GM12878 (cell line): Measurements from ENCODE around the gene FBF1. TPM values are rescaled to one million over a fixed set of nuclear protein-coding genes. Genes with fewer than 3 reads are reported as not detected.

ENCODE experiments used
- ATAC-seq: fragments of 200-7000 bp; cut with Tn5 transposase; 3 replicates; pipeline ENCODE4 v1.9.1; 2020; ENCODE audit warnings: mild to moderate bottlenecking, moderate library complexity
- BruUV-seq: library from RNA; stranded (reverse); fragments of 400-500 nt; replicated peaks from 2 replicates; lab custom pipeline; 2021; lab: Mats Ljungman, UMichigan
- CTCF ChIA-PET: fragments of 300-600 bp; sonication (Branson Sonifier 250); formaldehyde crosslinking; extraction: SDS; loops from one replicate; lab custom pipeline; 2021; ENCODE audit warnings: inconsistent platforms; lab: Yijun Ruan, JAX
- POLR2A ChIA-PET: fragments of 350-600 bp; formaldehyde crosslinking; extraction: SDS; loops from one replicate; lab custom pipeline; 2021; ENCODE audit warnings: inconsistent platforms; lab: Charles Lee
- RAD21 ChIA-PET: fragments of 300-600 bp; sonication (Branson Sonifier 250); formaldehyde crosslinking; loops from one replicate; lab custom pipeline; 2023; ENCODE audit warnings: antibody characterized with exemption; ENCODE audit not compliant: unreplicated experiment; lab: Charles Lee
- SMC1A ChIA-PET: fragments of 300-600 bp; sonication (Branson Sonifier 250); formaldehyde crosslinking; loops from one replicate; lab custom pipeline; 2023; ENCODE audit not compliant: unreplicated experiment, uncharacterized antibody; lab: Charles Lee
- DNase-seq: peaks from one replicate; pipeline ENCODE4 v3.0.0-alpha.2; 2011; ENCODE audit warnings: low read depth, low spot score
- FAIRE-seq: peaks from 3 replicates; lab custom pipeline; 2011; peaks lifted over from hg19 to GRCh38; lab: Jason Lieb, UNC
- H2AFZ ChIP-seq: 2 replicates; pipeline ENCODE4 v1.6.0; 2011; ENCODE audit warnings: low read depth, low read length, control low read depth; ENCODE audit not compliant: control insufficient read depth
- H3K27ac ChIP-seq: 2 replicates; pipeline ENCODE4 v1.5.1; 2011; ENCODE audit warnings: control low read depth; ENCODE audit not compliant: control insufficient read depth, insufficient read depth
- H3K27me3 ChIP-seq, 2 experiments: replicated peaks in 1 of 2; 2 replicates each; pipeline versions ENCODE4 v1.6.0 to v1.6.1; 2011; ENCODE audit warnings: low read length in 1 of 2; ENCODE audit not compliant: control insufficient read depth in 2 of 2, insufficient read depth in 2 of 2
- H3K36me3 ChIP-seq, 2 experiments: 2 replicates each; pipeline ENCODE4 v1.5.1; 2011; ENCODE audit warnings: low read length in 1 of 2; ENCODE audit not compliant: control insufficient read depth in 2 of 2, insufficient read depth in 2 of 2
- H3K4me1 ChIP-seq: 2 replicates; pipeline ENCODE4 v1.6.1; 2011; ENCODE audit warnings: mild to moderate bottlenecking, low read length, moderate library complexity, mixed read lengths; ENCODE audit not compliant: control insufficient read depth, insufficient read depth
- H3K4me2 ChIP-seq: 2 replicates; pipeline ENCODE4 v1.6.0; 2011; ENCODE audit warnings: control low read depth; ENCODE audit not compliant: control insufficient read depth, insufficient read depth
- H3K4me3 ChIP-seq: fragments of 200-600 bp; sonication (generic); 2 replicates; pipeline ENCODE4 v1.5.1; 2016
- H3K79me2 ChIP-seq: 2 replicates; pipeline ENCODE4 v1.6.0; 2011; ENCODE audit warnings: low read length; ENCODE audit not compliant: control insufficient read depth, insufficient read depth
- H3K9ac ChIP-seq: 2 replicates; pipeline ENCODE4 v1.8.0; 2011; ENCODE audit warnings: low read length, control low read depth, mixed read lengths; ENCODE audit not compliant: control insufficient read depth, insufficient read depth
- H3K9me3 ChIP-seq: replicated peaks from 3 replicates; pipeline ENCODE4 v1.5.1; 2011; ENCODE audit warnings: mild to moderate bottlenecking, low read length; ENCODE audit not compliant: control insufficient read depth, insufficient read depth
- H4K20me1 ChIP-seq: 2 replicates; pipeline ENCODE4 v1.6.0; 2011; ENCODE audit not compliant: control insufficient read depth, insufficient read depth
- ELK1 ChIP-seq: IDR thresholded peaks from 2 replicates; pipeline ENCODE4 v1.6.1; 2012; ENCODE audit warnings: low read depth, low read length, improper control_type of control experiment
- EZH2 ChIP-seq: IDR thresholded peaks from 2 replicates; pipeline ENCODE4 v1.6.1; 2012; ENCODE audit warnings: low read depth, mild to moderate bottlenecking, control low read depth, inconsistent platforms, low read length, borderline replicate concordance; ENCODE audit not compliant: control insufficient read depth
- FOS ChIP-seq: IDR thresholded peaks from 3 replicates; pipeline ENCODE4 v1.6.1; 2011; ENCODE audit warnings: borderline replicate concordance; ENCODE audit not compliant: insufficient read length; ENCODE audit errors: extremely low read depth
- GATAD2B ChIP-seq: fragments of 450-650 bp; conservative IDR thresholded peaks from 2 replicates; pipeline ENCODE4 v1.6.1; 2017; ENCODE audit warnings: low read depth, mild to moderate bottlenecking, moderate library complexity
- MAX ChIP-seq: IDR thresholded peaks from 2 replicates; pipeline ENCODE4 v1.6.1; 2012; ENCODE audit warnings: low read depth, low read length, improper control_type of control experiment
- NBN ChIP-seq: fragments of 450-650 bp; IDR thresholded peaks from 2 replicates; pipeline ENCODE4 v1.6.1; 2016
- RAD21 ChIP-seq: IDR thresholded peaks from 2 replicates; pipeline ENCODE4 v1.6.1; 2011; ENCODE audit warnings: mild to moderate bottlenecking, low read depth, low read length, moderate library complexity; ENCODE audit not compliant: insufficient read depth
- SRF ChIP-seq, 2 experiments: IDR thresholded peaks; 2 replicates each; pipeline ENCODE4 v1.6.1; 2011; ENCODE audit warnings: low read depth in 2 of 2, low read length in 2 of 2, mild to moderate bottlenecking in 1 of 2, moderate library complexity in 1 of 2
- TAF1 ChIP-seq: IDR thresholded peaks from 2 replicates; pipeline ENCODE4 v1.6.1; 2011; ENCODE audit warnings: mild to moderate bottlenecking, low read depth, low read length, borderline replicate concordance
- ZZZ3 ChIP-seq: IDR thresholded peaks from 2 replicates; pipeline ENCODE4 v1.6.1; 2011; ENCODE audit warnings: low read depth; ENCODE audit not compliant: control insufficient read depth, insufficient read length
- WGBS: methylation state at CpG from one replicate; pipeline ENCODE4 v1.1.6; 2016; ENCODE audit warnings: low lambda C conversion rate; ENCODE audit not compliant: insufficient replicate concordance, insufficient coverage; ENCODE audit errors: missing lambda C conversion rate; 5-methylcytosine and 5-hydroxymethylcytosine counted together
- in situ Hi-C: fragments of 300-500 bp; cut with MboI; formaldehyde crosslinking; loops from 9 replicates; pipeline ENCODE4 v1.14.3; 2018; ENCODE audit warnings: mixed read lengths
- intact Hi-C: fragments of 100-400 bp; cut with micrococcal nuclease; formaldehyde crosslinking; loops from one replicate; pipeline ENCODE4 v1.14.2; 2022; ENCODE audit not compliant: unreplicated experiment
- polyA plus RNA-seq, 11 experiments: library from polyadenylated mRNA; depleted of rRNA in 4 of 11; unstranded in 6 of 11; stranded (reverse) in 5 of 11; fragments of >200 nt; fragmentation: Nextera tagmentation in 4 of 11; fragmentation: Illumina TruSeq in 1 of 11; extraction: Ambion mirVana in 4 of 11; extraction: Trizol in 1 of 11; gene quantifications; 1 replicate in 1 of 11; 2 replicates in 10 of 11; pipeline versions ENCODE4 v1.2.1 to v1.2.3, GENCODE V29; 2011 to 2016; ENCODE audit warnings: inconsistent platforms in 2 of 11, missing spikeins in 2 of 11, low read depth in 1 of 11
- total RNA-seq, 4 experiments: library from RNA; depleted of rRNA in 3 of 4; stranded (reverse); fragments of >200 nt in 3 of 4; fragmentation: Illumina TruSeq in 1 of 4; extraction: Trizol in 1 of 4; gene quantifications; 2 replicates each; pipeline versions ENCODE4 v1.2.1 to v1.2.3, GENCODE V29; 2013 to 2021

FBF1 gene
- total and polyA plus RNA-seq, 10 of the 15 experiments (the other 5 are each of a cell fraction or from before 2014, with no cell fraction given) = 0.29 to 15.0 (median 7.0) TPM

- BruUV-seq = no TSS peak
- intact Hi-C loops = no loop called here
- WGBS = 78% methylated on average over 9 of the region's 9 CpGs
- SMC1A ChIA-PET = interaction anchor here (0.7 to 1.4 kb wide), 5 partner anchors 12 to 98 kb away, joined by 3 to 4 read pairs (median 3); partner anchors contain the start of gene TRIM47
- no peak for DNase-seq
- Histone ChIP-seq H3K27ac (no peak overlapping the region), H3K36me3 (no peaks in the 10 kb centered on the region), H3K9ac (no peak overlapping the region), H3K4me3 (no peak overlapping the region), H3K4me1 (peaks cover 33% of the 10 kb centered on the region), H2AFZ (no peak overlapping the region), H4K20me1 (no peaks in the 10 kb centered on the region), H3K79me2 (no peaks in the 10 kb centered on the region), H3K27me3 (no peaks in the 10 kb centered on the region), H3K9me3 (no peaks in the 10 kb centered on the region), H3K4me2 (no peak overlapping the region)
- FAIRE-seq = no peak
- RAD21 ChIA-PET = no interaction called here
- ATAC-seq = no peak
- in situ Hi-C loops = no loop called here
- no peak for TF ChIP-seq ZZZ3
- TF ChIP-seq GATAD2B = no peak
- TF ChIP-seq TAF1 = no peak
- no peak for TF ChIP-seq FOS
- TF ChIP-seq EZH2 = no peak
- TF ChIP-seq MAX = no peak
- no peak for TF ChIP-seq ELK1
- TF ChIP-seq NBN = no peak
- TF ChIP-seq SRF (IDR thresholded peaks at IDR 0.05; ENCODE audit: low read depth in 2 of 2, low read length in 2 of 2) = no peak
- TF ChIP-seq RAD21 = no peak
- POLR2A ChIA-PET = interaction anchor here (1.1 to 5.1 kb wide), 3 partner anchors 14 to 83 kb away, joined by 3 to 39 read pairs (median 3); partner anchors contain the start of gene UNC13D
- CTCF ChIA-PET = interaction anchor here (0.7 to 9.4 kb wide), 14 partner anchors 9 to 109 kb away, joined by 3 to 117 read pairs (median 6); partner anchors contain the start of genes GALK1, MRPL38, TRIM47 and TRIM65
Measured at GRCh38 chr17:75861927-75862317, 78.9 kb downstream of the FBF1 start.

Other genes with a start within 250 kb of the FBF1 start
Only the 7 nearest of the 17 such genes appear.
- gene WBP2, start 85.7 kb downstream of the FBF1 start, total RNA-seq (2014; rRNA removed) = 26.0 and 28.4 TPM in 2 replicates
- 11.8 and 12.1 TPM in 2 replicates for gene WBP2, start 85.7 kb downstream of the FBF1 start, total RNA-seq (2014; rRNA removed; fragmentation: Illumina TruSeq; extraction: Trizol)
- 53.9 and 56.4 TPM in 2 replicates for gene WBP2, start 85.7 kb downstream of the FBF1 start, total RNA-seq (2021)
- 12.7 and 18.6 TPM in 2 replicates for gene WBP2, start 85.7 kb downstream of the FBF1 start, polyA plus RNA-seq (2011; rRNA removed)
- 40.8 and 53.4 TPM in 2 replicates for gene WBP2, start 85.7 kb downstream of the FBF1 start, polyA plus RNA-seq (2014; fragmentation: Illumina TruSeq; extraction: Trizol)
- gene WBP2, start 85.7 kb downstream of the FBF1 start, polyA plus RNA-seq (2014; fragmentation: Nextera tagmentation; extraction: Ambion mirVana) = 1 to 10 TPM; 1.5 to 3.0 TPM
- gene WBP2, start 85.7 kb downstream of the FBF1 start, polyA plus RNA-seq (2014; rRNA removed) = 26.6 and 30.9 TPM in 2 replicates
- 10 to 100 TPM; 49.8 to 57.3 TPM for gene WBP2, start 85.7 kb downstream of the FBF1 start, polyA plus RNA-seq (2016; fragmentation: Nextera tagmentation; extraction: Ambion mirVana)
- gene TRIM47, start 62.5 kb downstream of the FBF1 start, total RNA-seq (2014; rRNA removed) = 9.6 and 9.8 TPM in 2 replicates
- gene TRIM47, start 62.5 kb downstream of the FBF1 start, total RNA-seq (2014; rRNA removed; fragmentation: Illumina TruSeq; extraction: Trizol) = 3.7 and 4.3 TPM in 2 replicates
- gene TRIM47, start 62.5 kb downstream of the FBF1 start, total RNA-seq (2021) = 8.6 and 9.8 TPM in 2 replicates
- 0.12 and 0.35 TPM in 2 replicates for gene TRIM47, start 62.5 kb downstream of the FBF1 start, polyA plus RNA-seq (2011; rRNA removed)
- 0.84 and 4.6 TPM in 2 replicates for gene TRIM47, start 62.5 kb downstream of the FBF1 start, polyA plus RNA-seq (2014; fragmentation: Illumina TruSeq; extraction: Trizol)
- gene TRIM47, start 62.5 kb downstream of the FBF1 start, polyA plus RNA-seq (2014; fragmentation: Nextera tagmentation; extraction: Ambion mirVana) = 1 to 10 TPM in 1 of 2 experiments, under 1 TPM in 1; 0.79 to 1.8 TPM
- gene TRIM47, start 62.5 kb downstream of the FBF1 start, polyA plus RNA-seq (2014; rRNA removed) = 8.4 and 11.3 TPM in 2 replicates
- gene TRIM47, start 62.5 kb downstream of the FBF1 start, polyA plus RNA-seq (2016; fragmentation: Nextera tagmentation; extraction: Ambion mirVana) = 1 to 10 TPM; 6.1 to 9.7 TPM
- 21.0 and 26.0 TPM in 2 replicates for gene TRIM65, start 44.1 kb downstream of the FBF1 start, total RNA-seq (2014; rRNA removed)
- 10.1 and 11.6 TPM in 2 replicates for gene TRIM65, start 44.1 kb downstream of the FBF1 start, total RNA-seq (2014; rRNA removed; fragmentation: Illumina TruSeq; extraction: Trizol)
- gene TRIM65, start 44.1 kb downstream of the FBF1 start, total RNA-seq (2021) = 21.8 and 23.0 TPM in 2 replicates
- 3.9 and 6.0 TPM in 2 replicates for gene TRIM65, start 44.1 kb downstream of the FBF1 start, polyA plus RNA-seq (2011; rRNA removed)
- gene TRIM65, start 44.1 kb downstream of the FBF1 start, polyA plus RNA-seq (2014; fragmentation: Illumina TruSeq; extraction: Trizol) = 7.2 and 10.0 TPM in 2 replicates
- gene TRIM65, start 44.1 kb downstream of the FBF1 start, polyA plus RNA-seq (2014; fragmentation: Nextera tagmentation; extraction: Ambion mirVana) = 1 to 10 TPM; 1.4 to 3.8 TPM
- 18.8 and 19.5 TPM in 2 replicates for gene TRIM65, start 44.1 kb downstream of the FBF1 start, polyA plus RNA-seq (2014; rRNA removed)
- 10 to 100 TPM in 1 of 2 experiments, 1 to 10 TPM in 1; 3.2 to 16.2 TPM for gene TRIM65, start 44.1 kb downstream of the FBF1 start, polyA plus RNA-seq (2016; fragmentation: Nextera tagmentation; extraction: Ambion mirVana)
- 39.3 and 43.8 TPM in 2 replicates for gene MRPL38, start 36.2 kb downstream of the FBF1 start, total RNA-seq (2014; rRNA removed)
- 49.3 and 52.1 TPM in 2 replicates for gene MRPL38, start 36.2 kb downstream of the FBF1 start, total RNA-seq (2014; rRNA removed; fragmentation: Illumina TruSeq; extraction: Trizol)
- gene MRPL38, start 36.2 kb downstream of the FBF1 start, total RNA-seq (2021) = 145 and 161 TPM in 2 replicates
- 21.8 and 54.1 TPM in 2 replicates for gene MRPL38, start 36.2 kb downstream of the FBF1 start, polyA plus RNA-seq (2011; rRNA removed)
- gene MRPL38, start 36.2 kb downstream of the FBF1 start, polyA plus RNA-seq (2014; fragmentation: Illumina TruSeq; extraction: Trizol) = 13.1 and 44.1 TPM in 2 replicates
- gene MRPL38, start 36.2 kb downstream of the FBF1 start, polyA plus RNA-seq (2014; fragmentation: Nextera tagmentation; extraction: Ambion mirVana) = 10 to 100 TPM in 1 of 2 experiments, 1 to 10 TPM in 1; 6.6 to 20.1 TPM
- 76.9 and 84.1 TPM in 2 replicates for gene MRPL38, start 36.2 kb downstream of the FBF1 start, polyA plus RNA-seq (2014; rRNA removed)
- 100 to 1,000 TPM; 204 to 205 TPM for gene MRPL38, start 36.2 kb downstream of the FBF1 start, polyA plus RNA-seq (2016; fragmentation: Nextera tagmentation; extraction: Ambion mirVana)
- gene ACOX1, start 38.1 kb upstream of the FBF1 start, total RNA-seq (2014; rRNA removed) = 20.8 and 25.1 TPM in 2 replicates
- gene ACOX1, start 38.1 kb upstream of the FBF1 start, total RNA-seq (2014; rRNA removed; fragmentation: Illumina TruSeq; extraction: Trizol) = 19.9 and 21.0 TPM in 2 replicates
- 26.2 and 26.7 TPM in 2 replicates for gene ACOX1, start 38.1 kb upstream of the FBF1 start, total RNA-seq (2021)
- gene ACOX1, start 38.1 kb upstream of the FBF1 start, polyA plus RNA-seq (2011; rRNA removed) = 20.9 and 24.8 TPM in 2 replicates
- 13.3 and 16.4 TPM in 2 replicates for gene ACOX1, start 38.1 kb upstream of the FBF1 start, polyA plus RNA-seq (2014; fragmentation: Illumina TruSeq; extraction: Trizol)
- 10 to 100 TPM in 1 of 2 experiments, 1 to 10 TPM in 1; 6.5 to 12.3 TPM for gene ACOX1, start 38.1 kb upstream of the FBF1 start, polyA plus RNA-seq (2014; fragmentation: Nextera tagmentation; extraction: Ambion mirVana)
- 12.1 and 14.2 TPM in 2 replicates for gene ACOX1, start 38.1 kb upstream of the FBF1 start, polyA plus RNA-seq (2014; rRNA removed)
- 10 to 100 TPM; 22.2 to 22.7 TPM for gene ACOX1, start 38.1 kb upstream of the FBF1 start, polyA plus RNA-seq (2016; fragmentation: Nextera tagmentation; extraction: Ambion mirVana)
- 18.2 and 20.2 TPM in 2 replicates for gene TEN1, start 38.2 kb upstream of the FBF1 start, total RNA-seq (2014; rRNA removed)
- 15.1 and 15.6 TPM in 2 replicates for gene TEN1, start 38.2 kb upstream of the FBF1 start, total RNA-seq (2014; rRNA removed; fragmentation: Illumina TruSeq; extraction: Trizol)
- gene TEN1, start 38.2 kb upstream of the FBF1 start, total RNA-seq (2021) = 19.1 and 20.8 TPM in 2 replicates
- gene TEN1, start 38.2 kb upstream of the FBF1 start, polyA plus RNA-seq (2011; rRNA removed) = 11.2 and 18.9 TPM in 2 replicates
- 1.3 and 9.8 TPM in 2 replicates for gene TEN1, start 38.2 kb upstream of the FBF1 start, polyA plus RNA-seq (2014; fragmentation: Illumina TruSeq; extraction: Trizol)
- 1 to 10 TPM; 1.1 to 5.4 TPM for gene TEN1, start 38.2 kb upstream of the FBF1 start, polyA plus RNA-seq (2014; fragmentation: Nextera tagmentation; extraction: Ambion mirVana)
- 33.1 and 35.9 TPM in 2 replicates for gene TEN1, start 38.2 kb upstream of the FBF1 start, polyA plus RNA-seq (2014; rRNA removed)
- 10 to 100 TPM; 16.6 to 23.0 TPM for gene TEN1, start 38.2 kb upstream of the FBF1 start, polyA plus RNA-seq (2016; fragmentation: Nextera tagmentation; extraction: Ambion mirVana)
- 1.1 and 1.6 TPM in 2 replicates for gene CDK3, start 59.8 kb upstream of the FBF1 start, total RNA-seq (2014; rRNA removed)
- 3.5 and 4.0 TPM in 2 replicates for gene CDK3, start 59.8 kb upstream of the FBF1 start, total RNA-seq (2014; rRNA removed; fragmentation: Illumina TruSeq; extraction: Trizol)
- gene CDK3, start 59.8 kb upstream of the FBF1 start, total RNA-seq (2021) = 5.3 and 6.9 TPM in 2 replicates
- 4.1 and 7.0 TPM in 2 replicates for gene CDK3, start 59.8 kb upstream of the FBF1 start, polyA plus RNA-seq (2011; rRNA removed)
- 3.4 and 5.2 TPM in 2 replicates for gene CDK3, start 59.8 kb upstream of the FBF1 start, polyA plus RNA-seq (2014; fragmentation: Illumina TruSeq; extraction: Trizol)
- 1 to 10 TPM; 1.3 to 1.6 TPM for gene CDK3, start 59.8 kb upstream of the FBF1 start, polyA plus RNA-seq (2014; fragmentation: Nextera tagmentation; extraction: Ambion mirVana)
- gene CDK3, start 59.8 kb upstream of the FBF1 start, polyA plus RNA-seq (2014; rRNA removed) = 7.1 and 7.9 TPM in 2 replicates
- gene CDK3, start 59.8 kb upstream of the FBF1 start, polyA plus RNA-seq (2016; fragmentation: Nextera tagmentation; extraction: Ambion mirVana) = 1 to 10 TPM; 3.5 to 4.5 TPM